H4 (cell line): Measurements from ENCODE around the gene CA7. TPM values are rescaled to one million over a fixed set of nuclear protein-coding genes. Genes with fewer than 3 reads are reported as not detected.
A peak's percentile ranks its signal among the peaks of the same experiment; 100 is the strongest.
"Not testable (repeated sequence)": the region's sequence is repeated elsewhere in the genome, so short reads cannot be mapped to it uniquely, and the experiment has no call there.

Source experiments
- DNase-seq: peaks from one replicate; pipeline ENCODE4 v3.0.0-alpha.2; 2015; ENCODE audit warnings: low spot score
- total RNA-seq: library from RNA; depleted of rRNA; stranded (reverse); fragments of >200 nt; shearing (Covaris generic); gene quantifications from 2 replicates; pipeline ENCODE4 v1.2.3, GENCODE V29; 2014

The CA7 gene
- total RNA-seq, 1 experiment from 2014 or later = not detected

- no peak for DNase-seq
These were observed 2.1 kb downstream of the CA7 start for GRCh38 chr16:66846266-66846665.

GRCh38 chr16:66846831-66847230, 2.6 kb downstream of the CA7 start:
- no peak for DNase-seq

GRCh38 chr16:66847533-66848067, 3.4 kb downstream of the CA7 start:
- DNase-seq = no peak

GRCh38 chr16:66848172-66848571, 4.0 kb downstream of the CA7 start:
- no peak for DNase-seq

DNA sequence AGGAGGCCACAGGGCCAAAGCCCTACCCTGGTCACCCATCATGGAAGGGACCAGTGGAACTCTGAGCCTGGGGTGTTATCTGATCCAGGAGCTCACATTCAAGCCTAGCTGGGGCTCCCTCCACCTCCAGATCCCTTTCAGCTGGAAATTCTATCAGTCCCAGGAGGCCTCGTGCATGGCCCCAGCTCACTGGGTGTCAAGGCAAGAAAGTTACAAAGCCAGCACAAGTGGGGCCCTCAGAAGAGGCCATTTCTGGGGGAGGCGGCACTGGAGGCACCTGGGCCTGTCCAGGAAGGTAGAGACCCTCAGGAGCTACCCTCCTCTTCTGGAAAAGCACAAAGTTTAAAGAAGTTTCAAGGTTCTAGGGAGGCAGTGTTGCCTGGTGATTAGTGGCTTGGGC, 4.8 kb downstream of the CA7 start:
- no peak for DNase-seq

GRCh38 chr16:66849549-66849948, 5.3 kb downstream of the CA7 start:
- DNase-seq = no peak

- no peak for DNase-seq
These were observed 6.1 kb downstream of the CA7 start for GRCh38 chr16:66850115-66850815.

- no peak for DNase-seq
These were observed 7.2 kb downstream of the CA7 start for GRCh38 chr16:66851166-66851964.

- no peak for DNase-seq
These were observed 9.3 kb downstream of the CA7 start for GRCh38 chr16:66853261-66854139.

- no peak for DNase-seq
These were observed 12.0 kb downstream of the CA7 start for GRCh38 chr16:66856184-66856730.

DNA sequence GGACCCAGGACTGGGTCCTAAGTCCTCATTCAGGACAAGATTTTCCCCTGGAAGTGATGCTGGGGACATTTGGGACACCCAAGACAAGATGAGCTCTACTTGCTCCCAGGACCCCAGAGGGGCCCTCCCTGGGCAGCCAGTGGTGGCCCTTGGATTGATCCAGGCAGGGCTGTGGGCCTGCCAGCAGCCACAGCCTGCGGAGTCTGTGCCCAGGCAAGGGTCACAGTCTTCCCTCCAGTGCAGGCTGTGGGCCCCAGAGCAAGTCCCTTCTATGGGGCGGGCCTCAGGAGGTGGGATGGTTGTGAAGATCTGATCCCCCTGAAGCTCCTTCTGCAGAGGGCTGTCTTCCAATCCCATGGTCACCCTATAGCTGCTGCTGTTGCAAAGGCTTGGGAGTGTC, 12.6 kb downstream of the CA7 start:
- no peak for DNase-seq

GRCh38 chr16:66857437-66857836, 13.2 kb downstream of the CA7 start:
- DNase-seq = no peak

DNA sequence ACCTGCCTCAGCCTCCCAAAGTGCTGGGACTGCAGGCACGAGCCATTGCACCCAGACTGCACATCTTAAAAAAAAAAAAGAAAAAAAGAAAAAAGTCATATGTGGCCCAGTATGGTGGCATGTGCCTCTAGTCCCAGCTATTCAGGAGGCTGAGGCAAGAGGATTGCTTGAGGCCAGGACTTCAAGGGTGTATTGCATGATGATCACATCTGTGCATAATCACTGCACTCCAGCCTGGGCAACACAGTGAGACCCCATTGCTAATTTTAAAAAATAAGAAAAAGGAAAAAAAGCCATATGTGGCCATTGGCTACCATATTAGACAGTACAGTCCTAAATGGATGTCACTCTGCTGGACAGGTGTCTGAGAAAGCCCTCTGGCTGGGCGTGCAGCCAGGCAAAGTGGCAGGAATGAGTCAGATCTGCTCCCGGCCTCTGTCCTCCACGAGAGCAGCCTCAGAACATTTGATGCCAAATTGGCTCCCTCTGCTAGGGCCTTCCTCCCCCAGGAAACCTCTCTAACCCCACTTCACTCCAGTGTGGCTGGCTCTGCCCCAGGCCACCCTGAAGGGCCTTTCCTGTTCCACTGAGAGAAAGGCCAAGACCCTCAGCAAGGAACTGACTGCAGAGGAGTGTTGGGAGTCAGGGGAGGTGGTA, 14.7 kb downstream of the CA7 start:
- peak; percentile 69 for DNase-seq

- no peak for DNase-seq
These were observed 15.3 kb downstream of the CA7 start for GRCh38 chr16:66859397-66860068.

- no peak for DNase-seq
These were observed 17.9 kb downstream of the CA7 start for GRCh38 chr16:66862023-66862520.

- DNase-seq = no peak
These were observed 19.5 kb downstream of the CA7 start for GRCh38 chr16:66863707-66864106.

- no peak for DNase-seq
These were observed 25.2 kb downstream of the CA7 start for GRCh38 chr16:66869424-66869823.

DNA sequence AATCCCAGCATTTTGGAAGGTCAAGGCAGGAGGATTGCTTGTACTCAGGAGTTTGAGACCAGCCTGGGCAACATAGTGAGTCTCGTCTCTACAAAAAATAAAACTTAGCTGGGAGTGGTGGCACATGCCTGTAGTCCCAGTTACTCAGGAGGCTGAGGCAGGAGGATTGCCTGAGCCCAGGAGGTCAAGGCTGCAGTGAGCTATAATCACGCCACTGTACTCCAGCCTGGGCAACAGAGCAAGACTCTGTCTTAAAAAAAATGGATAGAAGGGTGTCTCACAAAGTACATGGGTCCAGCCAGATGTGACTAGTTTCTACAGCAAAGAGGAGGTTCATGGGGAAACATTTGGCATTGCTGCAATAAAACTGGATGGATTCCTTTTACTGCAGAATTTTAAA, 27.1 kb downstream of the CA7 start:
- not testable (repeated sequence) for DNase-seq

- DNase-seq = no peak
These were observed 27.6 kb downstream of the CA7 start for GRCh38 chr16:66871840-66872239.

- DNase-seq = no peak
These were observed 28.3 kb downstream of the CA7 start for GRCh38 chr16:66872559-66872942.
